Mesodermal cell (in vitro differentiated cells): ENCODE results near the gene DOCK9.

Experiments used
- H3K27ac ChIP-seq: 2 replicates; pipeline ENCODE4 v1.7.0; 2013; ENCODE audit warnings: mild to moderate bottlenecking, low read depth, low read length, moderate library complexity; ENCODE audit not compliant: severe bottlenecking
- H3K36me3 ChIP-seq: 2 replicates; pipeline ENCODE4 v1.7.1; 2013; ENCODE audit warnings: mild to moderate bottlenecking, low read length, moderate library complexity; ENCODE audit not compliant: control insufficient read depth, insufficient read depth
- H3K4me1 ChIP-seq: one replicate; pipeline ENCODE4 v1.7.1; 2013; ENCODE audit warnings: mild to moderate bottlenecking, low read length; ENCODE audit not compliant: insufficient read depth, control insufficient read depth, poor library complexity, severe bottlenecking
- H3K4me3 ChIP-seq: 2 replicates; pipeline ENCODE4 v1.7.0; 2013; ENCODE audit warnings: low read length, control low read depth, mild to moderate bottlenecking; ENCODE audit not compliant: insufficient read depth, poor library complexity, severe bottlenecking; ENCODE audit errors: extremely low read depth
- H3K9me3 ChIP-seq: 2 replicates; pipeline ENCODE4 v1.7.1; 2013; ENCODE audit warnings: mild to moderate bottlenecking, low read length, moderate library complexity; ENCODE audit not compliant: control insufficient read depth
- WGBS, 2 experiments: methylation state at CpG; one replicate each; pipeline ENCODE4 v1.1.5; 2013; ENCODE audit warnings: missing lambda C conversion rate in 2 of 2; ENCODE audit not compliant: insufficient coverage in 2 of 2; 5-methylcytosine and 5-hydroxymethylcytosine counted together

DOCK9 gene

GRCh38 chr13:98998831-98999638 is 21.2 kb upstream of the DOCK9 start:
- H3K27ac ChIP-seq: no peak overlapping the region
- H3K9me3 ChIP-seq: no peaks in the 10 kb centered on the region
- WGBS, 2 experiments: no CpG with 5 or more reads among the region's 8 CpGs

GRCh38 chr13:98997738-98998641 is 20.1 kb upstream of the DOCK9 start:
- WGBS, 2 experiments: 90 to 92% methylated on average over 4 to 8 of the region's 9 CpGs
- H3K36me3 ChIP-seq: no peaks in the 10 kb centered on the region
- H3K9me3 ChIP-seq: no peaks in the 10 kb centered on the region
- H3K27ac ChIP-seq: no peak overlapping the region
- H3K4me1 ChIP-seq: peaks cover 31% of the 10 kb centered on the region
- H3K4me3 ChIP-seq: no peak overlapping the region

More at GRCh38 chr13:98998831-98999638, 21.2 kb upstream of the DOCK9 start:
- Histone ChIP-seq H3K4me1 (peaks cover 34% of the 10 kb centered on the region), H3K4me3 (no peak overlapping the region), H3K36me3 (no peaks in the 10 kb centered on the region)

- no peak overlapping the region for H3K27ac ChIP-seq
- no peaks in the 10 kb centered on the region for H3K9me3 ChIP-seq
- H3K4me1 ChIP-seq: peaks cover 26% of the 10 kb centered on the region
- H3K36me3 ChIP-seq: no peaks in the 10 kb centered on the region
- no peak overlapping the region for H3K4me3 ChIP-seq
- 91% methylated on average over 10 to 11 of the region's 11 CpGs for WGBS, 2 experiments
These were observed 19.3 kb upstream of the DOCK9 start for GRCh38 chr13:98997011-98997730.

GRCh38 chr13:98996046-98996445 is 18.2 kb upstream of the DOCK9 start:
- no peak overlapping the region for H3K4me3 ChIP-seq
- H3K4me1 ChIP-seq: peaks cover 28% of the 10 kb centered on the region
- no peaks in the 10 kb centered on the region for H3K36me3 ChIP-seq
- no peak overlapping the region for H3K27ac ChIP-seq
- H3K9me3 ChIP-seq: no peaks in the 10 kb centered on the region
- 98% methylated on average over 5 of the region's 5 CpGs for WGBS, 2 experiments

GRCh38 chr13:98994896-98995295 is 17.0 kb upstream of the DOCK9 start:
- Histone ChIP-seq H3K4me1 (peaks cover 27% of the 10 kb centered on the region), H3K4me3 (no peak overlapping the region), H3K27ac (no peak overlapping the region), H3K9me3 (no peaks in the 10 kb centered on the region), H3K36me3 (no peaks in the 10 kb centered on the region)
- WGBS, 2 experiments: 100% methylated on average over 1 of the region's 6 CpGs; no CpG with 5 or more reads in 1 of the 2 experiments

- WGBS, 2 experiments: 89% methylated on average over 1 of the region's 2 CpGs; no CpG with 5 or more reads in 1 of the 2 experiments
These were observed 16.2 kb upstream of the DOCK9 start for GRCh38 chr13:98994080-98994479.

GRCh38 chr13:98992355-98992754 is 14.5 kb upstream of the DOCK9 start:
- 100% methylated on average over 1 of the region's 7 CpGs; no CpG with 5 or more reads in 1 of the 2 experiments for WGBS, 2 experiments
- Histone ChIP-seq H3K4me1 (peaks cover 4% of the 10 kb centered on the region), H3K9me3 (no peaks in the 10 kb centered on the region), H3K4me3 (no peak overlapping the region), H3K36me3 (no peaks in the 10 kb centered on the region), H3K27ac (no peak overlapping the region)

More at GRCh38 chr13:98994080-98994479, 16.2 kb upstream of the DOCK9 start:
- H3K4me3 ChIP-seq: no peak overlapping the region
- H3K9me3 ChIP-seq: no peaks in the 10 kb centered on the region
- H3K4me1 ChIP-seq: peaks cover 19% of the 10 kb centered on the region
- H3K36me3 ChIP-seq: no peaks in the 10 kb centered on the region
- H3K27ac ChIP-seq: no peak overlapping the region

GRCh38 chr13:98990701-98991100 is 12.8 kb upstream of the DOCK9 start:
- 92 to 100% methylated on average over 1 to 2 of the region's 3 CpGs for WGBS, 2 experiments

GRCh38 chr13:98989469-98990235 is 11.8 kb upstream of the DOCK9 start:
- Histone ChIP-seq H3K36me3 (no peaks in the 10 kb centered on the region), H3K27ac (no peak overlapping the region), H3K4me1 (peaks cover 24% of the 10 kb centered on the region), H3K4me3 (no peak overlapping the region), H3K9me3 (no peaks in the 10 kb centered on the region)
- 100% methylated on average over 2 of the region's 4 CpGs; no CpG with 5 or more reads in 1 of the 2 experiments for WGBS, 2 experiments

More at GRCh38 chr13:98990701-98991100, 12.8 kb upstream of the DOCK9 start:
- no peak overlapping the region for H3K27ac ChIP-seq
- H3K4me1 ChIP-seq: peaks cover 13% of the 10 kb centered on the region
- no peaks in the 10 kb centered on the region for H3K9me3 ChIP-seq
- no peak overlapping the region for H3K4me3 ChIP-seq
- no peaks in the 10 kb centered on the region for H3K36me3 ChIP-seq
